DND-41 (cell line): Measurements from ENCODE around the gene OTUB1.

Experiments used
- CTCF ChIP-seq: IDR thresholded peaks from 2 replicates; pipeline ENCODE4 v1.5.1; 2012; ENCODE audit warnings: borderline replicate concordance, low read length, moderate library complexity, mild to moderate bottlenecking; ENCODE audit not compliant: poor library complexity, severe bottlenecking; ENCODE audit errors: extremely low read depth
- EZH2 ChIP-seq: IDR thresholded peaks from 3 replicates; pipeline ENCODE4 v1.6.1; 2012; ENCODE audit warnings: borderline replicate concordance, low read depth, mild to moderate bottlenecking, moderate library complexity, low read length, inconsistent platforms; ENCODE audit not compliant: severe bottlenecking

GRCh38 chr11:64034411-64034811 is 48.2 kb downstream of the OTUB1 start:
- TF ChIP-seq EZH2 (no peak), CTCF (no peak)
